MM.1S (cell line): ENCODE data around the gene CHSY1.

Source experiments
- DNase-seq: peaks from one replicate; pipeline ENCODE4 v3.0.0-alpha.2; 2015
- H2AFZ ChIP-seq: fragments of 300-600 bp; sonication (generic); 2 replicates; pipeline ENCODE4 v1.6.0; 2016; ENCODE audit warnings: antibody characterized with exemption, low read length
- H3F3A ChIP-seq: fragments of 300-600 bp; sonication (generic); 2 replicates; pipeline ENCODE4 v1.6.1; 2016; ENCODE audit warnings: mild to moderate bottlenecking, antibody characterized with exemption, low read length, moderate library complexity, mixed read lengths; ENCODE audit not compliant: insufficient read depth
- H3K27ac ChIP-seq: fragments of 300-600 bp; sonication (generic); 2 replicates; pipeline ENCODE4 v1.5.1; 2016; ENCODE audit warnings: mild to moderate bottlenecking, low read length
- H3K27me3 ChIP-seq: fragments of 300-600 bp; sonication (generic); replicated peaks from 2 replicates; pipeline ENCODE4 v1.6.0; 2016; ENCODE audit warnings: low read length; ENCODE audit not compliant: insufficient read depth
- H3K36me3 ChIP-seq: fragments of 300-600 bp; sonication (generic); replicated peaks from 2 replicates; pipeline ENCODE4 v1.6.1; 2016; ENCODE audit warnings: mild to moderate bottlenecking, low read length, mixed read lengths; ENCODE audit not compliant: insufficient read depth
- H3K4me1 ChIP-seq: fragments of 300-600 bp; sonication (generic); 2 replicates; pipeline ENCODE4 v1.6.1; 2016; ENCODE audit warnings: low read length, mixed read lengths
- H3K4me2 ChIP-seq: fragments of 300-600 bp; sonication (generic); 2 replicates; pipeline ENCODE4 v1.6.0; 2016; ENCODE audit warnings: low read depth, low read length
- H3K4me3 ChIP-seq: fragments of 300-600 bp; sonication (generic); 2 replicates; pipeline ENCODE4 v1.5.1; 2016; ENCODE audit warnings: low read length, mixed read lengths
- H3K79me2 ChIP-seq: fragments of 300-600 bp; sonication (generic); 2 replicates; pipeline ENCODE4 v1.6.1; 2016; ENCODE audit warnings: mixed run types, low read length, mixed read lengths
- H3K9ac ChIP-seq: fragments of 300-600 bp; sonication (generic); 2 replicates; pipeline ENCODE4 v1.6.1; 2016; ENCODE audit warnings: low read length, mixed read lengths
- H3K9me2 ChIP-seq: fragments of 300-600 bp; sonication (generic); replicated peaks from 2 replicates; pipeline ENCODE4 v1.6.1; 2016; ENCODE audit warnings: mild to moderate bottlenecking, low read length, mixed read lengths; ENCODE audit not compliant: insufficient read depth
- H3K9me3 ChIP-seq: fragments of 300-600 bp; sonication (generic); replicated peaks from 2 replicates; pipeline ENCODE4 v1.6.1; 2016; ENCODE audit warnings: mild to moderate bottlenecking, low read length, mixed read lengths; ENCODE audit not compliant: insufficient read depth
- H4K20me1 ChIP-seq: fragments of 300-600 bp; sonication (generic); 2 replicates; pipeline ENCODE4 v1.6.1; 2016; ENCODE audit warnings: mild to moderate bottlenecking, low read length, moderate library complexity, mixed read lengths; ENCODE audit not compliant: insufficient read depth
- CTCF ChIP-seq: fragments of 300-600 bp; sonication (generic); IDR thresholded peaks from 2 replicates; pipeline ENCODE4 v1.5.1; 2016; ENCODE audit warnings: antibody characterized with exemption, low read length, mixed read lengths
- EZH2 ChIP-seq: fragments of 300-600 bp; sonication (generic); optimal IDR thresholded peaks from 2 replicates; pipeline ENCODE3; 2017; ENCODE audit warnings: low read depth, mild to moderate bottlenecking, antibody characterized with exemption, low read length, mixed read lengths
- EZH2phosphoT487 ChIP-seq: fragments of 300-600 bp; sonication (generic); IDR thresholded peaks from 2 replicates; pipeline ENCODE4 v1.6.1; 2018; ENCODE audit warnings: antibody characterized with exemption, low read length

The CHSY1 gene

DNA sequence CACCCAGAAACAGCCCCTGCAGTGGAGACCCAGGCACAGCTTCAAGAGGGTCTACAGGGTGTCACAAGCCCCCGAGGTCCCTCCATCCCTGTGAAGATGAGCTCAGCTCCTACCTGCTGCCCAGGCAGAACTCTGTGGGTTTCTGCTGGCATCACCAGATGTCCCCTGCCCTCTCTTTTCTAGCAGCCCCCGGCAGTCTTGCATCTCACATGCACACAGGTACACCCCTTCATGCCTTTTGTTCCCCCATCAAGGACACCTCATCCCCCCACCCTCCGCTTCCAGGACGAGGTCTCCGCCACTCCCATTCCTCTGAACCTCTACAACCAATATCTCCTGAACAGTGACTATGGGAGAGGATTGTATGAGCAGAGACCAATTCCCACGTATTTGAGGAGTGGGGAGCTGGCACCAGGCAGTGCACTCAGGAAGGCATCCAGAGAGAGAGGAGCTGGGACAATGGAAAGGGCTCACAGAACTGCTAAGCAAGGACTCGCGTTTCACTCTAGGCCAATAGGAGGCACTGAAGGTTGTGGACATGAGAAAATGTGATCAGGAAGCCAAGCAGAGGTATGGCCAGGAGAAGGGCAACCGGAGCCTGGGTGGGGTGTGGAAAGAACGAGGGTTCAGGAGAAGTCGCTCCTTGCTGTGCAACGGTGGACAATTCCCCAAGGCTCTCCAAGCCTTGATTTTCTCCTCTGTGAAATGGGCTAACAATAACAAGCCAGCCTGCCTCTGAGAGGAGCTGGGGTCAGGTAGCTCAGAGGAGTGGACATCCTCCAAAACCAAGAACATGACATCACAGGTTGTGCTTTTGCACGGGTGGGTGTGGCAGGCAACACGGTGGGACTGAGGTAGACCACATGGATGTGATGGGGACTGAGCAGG lies 115.2 kb downstream of the CHSY1 start:
- Histone ChIP-seq H4K20me1 (no peaks in the 10 kb centered on the region), H3K4me3 (no peak overlapping the region), H3K79me2 (peaks cover 7% of the 10 kb centered on the region; the same call in 1 of the 2 replicates), H3K4me2 (no peak overlapping the region), H3K36me3 (no peaks in the 10 kb centered on the region), H2AFZ (no peak overlapping the region), H3K27me3 (no peaks in the 10 kb centered on the region), H3K4me1 (peaks cover 57% of the 10 kb centered on the region), H3K9me3 (no peaks in the 10 kb centered on the region), H3K9ac (no peak overlapping the region), H3K9me2 (no peaks in the 10 kb centered on the region), H3F3A (peaks cover 19% of the 10 kb centered on the region), H3K27ac (no peak overlapping the region)
- TF ChIP-seq CTCF (no peak), EZH2 (no peak), EZH2phosphoT487 (no peak)
- DNase-seq = no peak

GRCh38 chr15:101135532-101136166 lies 116.2 kb downstream of the CHSY1 start:
- Histone ChIP-seq H3K4me3 (peak overlapping the region; percentile 12; the same call in 1 of the 2 replicates), H3K9me2 (no peaks in the 10 kb centered on the region), H3K4me2 (peak overlapping the region; percentile 35), H3K36me3 (no peaks in the 10 kb centered on the region), H3F3A (peaks cover 19% of the 10 kb centered on the region), H3K4me1 (peaks cover 55% of the 10 kb centered on the region), H2AFZ (peak overlapping the region; percentile 1), H3K79me2 (peaks cover 7% of the 10 kb centered on the region; the same call in 1 of the 2 replicates), H3K27ac (peak overlapping the region; percentile 37; the same call in 1 of the 2 replicates), H4K20me1 (no peaks in the 10 kb centered on the region), H3K9me3 (no peaks in the 10 kb centered on the region), H3K27me3 (no peaks in the 10 kb centered on the region), H3K9ac (no peak overlapping the region; the same call in 1 of the 2 replicates)
- no peak for TF ChIP-seq CTCF
- TF ChIP-seq EZH2phosphoT487 = no peak
- TF ChIP-seq EZH2 = no peak
- DNase-seq = peak; percentile 67

DNA sequence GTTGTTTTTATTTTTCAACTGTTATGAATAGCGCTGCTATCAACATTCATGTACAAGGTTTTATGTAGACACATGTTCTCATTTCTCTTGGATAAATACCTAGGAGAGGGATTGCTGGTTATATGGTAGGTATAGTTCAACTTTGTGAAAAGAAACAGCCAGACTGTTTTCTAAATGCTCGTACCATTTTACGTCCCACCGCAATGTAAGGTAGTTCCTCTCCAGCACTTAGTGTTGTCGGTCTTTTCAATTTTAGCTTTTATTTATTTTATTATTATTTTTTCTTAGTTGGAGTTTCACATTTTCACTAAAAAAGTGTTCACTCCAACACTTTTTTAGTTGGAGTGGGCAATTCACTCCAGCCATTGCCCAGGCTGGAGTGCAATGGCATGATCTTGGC lies 117.1 kb downstream of the CHSY1 start:
- H3K27me3 ChIP-seq = no peaks in the 10 kb centered on the region
- no peaks in the 10 kb centered on the region for H3K9me2 ChIP-seq
- no peak for DNase-seq
- H3K4me1 ChIP-seq = peaks cover 46% of the 10 kb centered on the region
- no peak overlapping the region for H3K4me2 ChIP-seq
- no peak overlapping the region for H3K9ac ChIP-seq
- peaks cover 14% of the 10 kb centered on the region for H3F3A ChIP-seq
- H3K79me2 ChIP-seq = peaks cover 7% of the 10 kb centered on the region; the same call in 1 of the 2 replicates
- no peaks in the 10 kb centered on the region for H3K36me3 ChIP-seq
- no peak for TF ChIP-seq CTCF
- no peaks in the 10 kb centered on the region for H4K20me1 ChIP-seq
- H3K4me3 ChIP-seq = no peak overlapping the region
- no peaks in the 10 kb centered on the region for H3K9me3 ChIP-seq
- H2AFZ ChIP-seq = no peak overlapping the region
- no peak overlapping the region for H3K27ac ChIP-seq
